Right atrium auricular region (tissue), 2 donors: ENCODE measurements around the gene SPTY2D1. TPM values are rescaled to one million over a fixed set of nuclear protein-coding genes. Genes with fewer than 3 reads are reported as not detected.

Experiments
- DNase-seq: peaks from one replicate; pipeline ENCODE4 v3.0.0-alpha.2; 2019; ENCODE audit warnings: low spot score
- H3K27ac ChIP-seq, 2 donors: fragments of 200-600 bp; sonication (generic); 1 replicate in 1 of 2; 2 replicates in 1 of 2; pipeline ENCODE4 v1.5.1; 2016 to 2019
- H3K27me3 ChIP-seq, 2 donors: fragments of 200-600 bp; sonication (generic); one replicate each; pipeline versions ENCODE4 v1.5.1 to v1.6.0; 2017 to 2019
- H3K36me3 ChIP-seq: fragments of 200-600 bp; sonication (generic); one replicate; pipeline ENCODE4 v1.5.1; 2016
- H3K4me1 ChIP-seq, 2 donors: fragments of 200-600 bp; sonication (generic); one replicate each; pipeline versions ENCODE4 v1.5.1 to v1.6.0; 2017 to 2019
- H3K4me3 ChIP-seq, 2 donors: fragments of 200-600 bp; sonication (generic); 1 replicate in 1 of 2; 2 replicates in 1 of 2; pipeline ENCODE4 v1.5.1; 2017 to 2019; ENCODE audit warnings: mild to moderate bottlenecking in 1 of 2, moderate library complexity in 1 of 2
- H3K9me3 ChIP-seq, 2 donors: fragments of 200-600 bp; sonication (generic); one replicate each; pipeline ENCODE4 v1.5.1; 2019
- CTCF ChIP-seq, 2 donors: fragments of 200-600 bp; sonication (generic); IDR thresholded peaks; one replicate each; pipeline ENCODE4 v1.5.1; 2019; ENCODE audit warnings: antibody characterized with exemption in 2 of 2
- total RNA-seq, 2 donors: library from RNA; depleted of rRNA; stranded (reverse); fragments of >200 nt; gene quantifications; one replicate each; pipeline ENCODE4 v1.1.0, GENCODE V29; 2016

The SPTY2D1 gene
- total RNA-seq, 2 donors from 2014 or later = 9.2 to 15.3 TPM

GRCh38 chr11:18612394-18612793 lies 21.7 kb downstream of the SPTY2D1 start:
- no peak for TF ChIP-seq CTCF (IDR thresholded peaks at IDR 0.05)
- peaks cover 55% of the 10 kb centered on the region for H3K36me3 ChIP-seq
- H3K27me3 ChIP-seq = no peaks in the 10 kb centered on the region
- no peak overlapping the region for H3K27ac ChIP-seq
- DNase-seq = no peak
- peaks cover 0 to 10% of the 10 kb centered on the region in 2 donors for H3K4me1 ChIP-seq
- H3K4me3 ChIP-seq = no peak overlapping the region
- no peaks in the 10 kb centered on the region for H3K9me3 ChIP-seq

GRCh38 chr11:18611196-18611595 lies 22.9 kb downstream of the SPTY2D1 start:
- Histone ChIP-seq H3K4me3 (no peak overlapping the region), H3K27me3 (no peaks in the 10 kb centered on the region), H3K27ac (no peak overlapping the region), H3K4me1 (peaks cover 0 to 10% of the 10 kb centered on the region in 2 donors), H3K9me3 (no peaks in the 10 kb centered on the region), H3K36me3 (peaks cover 53% of the 10 kb centered on the region)
- no peak for TF ChIP-seq CTCF (IDR thresholded peaks at IDR 0.05)
- no peak for DNase-seq

- H3K36me3 ChIP-seq = peaks cover 35% of the 10 kb centered on the region
Measured at GRCh38 chr11:18608376-18608775, 25.8 kb downstream of the SPTY2D1 start.

GRCh38 chr11:18600915-18601569 lies 33.1 kb downstream of the SPTY2D1 start:
- Histone ChIP-seq H3K4me1 (peaks cover 0 to 14% of the 10 kb centered on the region in 2 donors), H3K4me3 (no peak overlapping the region), H3K27ac (peak overlapping the region; percentile 25 to 69), H3K9me3 (no peaks in the 10 kb centered on the region), H3K27me3 (no peaks in the 10 kb centered on the region), H3K36me3 (peaks cover 9% of the 10 kb centered on the region)
- TF ChIP-seq CTCF (IDR thresholded peaks at IDR 0.05) = no peak
- no peak for DNase-seq

More at GRCh38 chr11:18608376-18608775, 25.8 kb downstream of the SPTY2D1 start:
- H3K9me3 ChIP-seq = no peaks in the 10 kb centered on the region
- peak overlapping the region in 1 of 2 donors; percentile 25 for H3K27ac ChIP-seq
- no peak for DNase-seq
- peaks cover 0 to 10% of the 10 kb centered on the region in 2 donors for H3K4me1 ChIP-seq
- no peaks in the 10 kb centered on the region for H3K27me3 ChIP-seq
- no peak overlapping the region for H3K4me3 ChIP-seq
- TF ChIP-seq CTCF (IDR thresholded peaks at IDR 0.05) = no peak

- peak within 1 kb of the TSS in 1 of 2 donors; percentile 69 for H3K27ac ChIP-seq
- no peak within 1 kb of the TSS for H3K4me3 ChIP-seq
- TF ChIP-seq CTCF (IDR thresholded peaks at IDR 0.05) = no peak
- H3K9me3 ChIP-seq = no peaks in the 10 kb centered on the region
- H3K27me3 ChIP-seq = no peaks in the 10 kb centered on the region
- H3K4me1 ChIP-seq = peaks cover 0 to 14% of the 10 kb centered on the region in 2 donors
- peaks cover 13% of the 10 kb centered on the region for H3K36me3 ChIP-seq
- no peak for DNase-seq
Measured at GRCh38 chr11:18599739-18600230, 34.4 kb downstream of the SPTY2D1 start, which contains the start of gene MISFA. TSS of gene MISFA (plus strand) at chr11:18599789. CDS start at chr11:18599929, 140 bp downstream.
